Muscle layer of colon (tissue), 2 donors: ENCODE measurements around the gene ZNF626.
"Not testable (repeated sequence)": the region's sequence is repeated elsewhere in the genome, so short reads cannot be mapped to it uniquely, and the experiment has no call there.

Experiments
- H3K27ac ChIP-seq: one replicate; pipeline ENCODE4 v1.7.0; 2013; ENCODE audit warnings: low read depth, mild to moderate bottlenecking, low read length, moderate library complexity
- H3K27me3 ChIP-seq, 2 donors: one replicate each; pipeline ENCODE4 v1.7.0; 2013; ENCODE audit warnings: low read length in 2 of 2, mild to moderate bottlenecking in 2 of 2; ENCODE audit not compliant: insufficient read depth in 2 of 2, control insufficient read depth in 1 of 2
- H3K36me3 ChIP-seq: one replicate; pipeline ENCODE4 v1.7.0; 2013; ENCODE audit warnings: mild to moderate bottlenecking, low read length; ENCODE audit not compliant: insufficient read depth
- H3K4me1 ChIP-seq: one replicate; pipeline ENCODE4 v1.7.0; 2013; ENCODE audit warnings: mild to moderate bottlenecking, low read length; ENCODE audit not compliant: insufficient read depth
- H3K4me3 ChIP-seq, 2 donors: one replicate each; pipeline ENCODE4 v1.7.0; 2013; ENCODE audit warnings: low read length in 2 of 2, low read depth in 1 of 2, mild to moderate bottlenecking in 1 of 2, moderate library complexity in 1 of 2
- H3K9ac ChIP-seq: one replicate; pipeline ENCODE4 v1.7.0; 2013; ENCODE audit warnings: low read length
- H3K9me3 ChIP-seq: one replicate; pipeline ENCODE4 v1.7.0; 2013; ENCODE audit warnings: mild to moderate bottlenecking, low read length
- donor health status: abdominal sarcoma.
- donor health status: Adenocarcinoma of cecum.

The ZNF626 gene

GRCh38 chr19:20661150-20661819, at the start of gene ZNF626:
ZNF626 (minus strand) TSS chr19:20661571; CDS start chr19:20661446, 125 bp downstream.
- Histone ChIP-seq H3K27me3 (no peaks in the 10 kb centered on the region), H3K36me3 (no peaks in the 10 kb centered on the region), H3K4me3 (peak within 1 kb of the TSS; percentile 80 to 93), H3K27ac (peak within 1 kb of the TSS; percentile 64), H3K4me1 (peaks cover 24% of the 10 kb centered on the region), H3K9me3 (no peaks in the 10 kb centered on the region), H3K9ac (peak within 1 kb of the TSS; percentile 90)

DNA sequence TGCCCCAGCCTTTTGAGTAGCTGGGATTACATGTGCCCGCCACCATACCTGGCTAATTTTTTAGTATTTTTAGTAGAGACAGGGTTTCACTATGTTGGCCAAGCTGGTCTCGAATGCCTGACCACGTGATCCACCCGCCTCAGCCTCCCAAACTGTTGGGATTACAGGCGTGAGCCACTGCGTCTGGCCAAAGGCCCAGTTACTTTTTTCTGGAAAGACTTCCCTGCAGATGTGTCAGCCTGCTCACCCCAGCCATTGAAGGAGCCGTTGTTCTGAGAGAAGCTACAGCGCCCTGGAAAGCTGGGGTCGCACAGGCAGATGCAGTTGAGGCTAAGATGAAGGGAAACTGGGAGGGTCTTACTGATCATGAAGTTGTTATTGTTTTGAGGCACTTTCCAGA, 7.9 kb upstream of the ZNF626 start:
- H3K9me3 ChIP-seq: no peaks in the 10 kb centered on the region
- no peaks in the 10 kb centered on the region for H3K36me3 ChIP-seq
- H3K4me3 ChIP-seq: no peak overlapping the region
- H3K9ac ChIP-seq: no peak overlapping the region
- no peaks in the 10 kb centered on the region for H3K27me3 ChIP-seq
- no peak overlapping the region for H3K27ac ChIP-seq
- H3K4me1 ChIP-seq: no peaks in the 10 kb centered on the region

- Histone ChIP-seq H3K4me1 (no peaks in the 10 kb centered on the region), H3K27ac (no peak overlapping the region)
Observed at GRCh38 chr19:20667281-20667680, 5.9 kb upstream of the ZNF626 start.

GRCh38 chr19:20664901-20665781, 3.8 kb upstream of the ZNF626 start:
- Histone ChIP-seq H3K4me1 (peaks cover 6% of the 10 kb centered on the region), H3K27me3 (no peaks in the 10 kb centered on the region), H3K27ac (peak overlapping the region; percentile 23), H3K9me3 (no peaks in the 10 kb centered on the region), H3K4me3 (peak overlapping the region in 1 of 2 donors; percentile 23), H3K36me3 (no peaks in the 10 kb centered on the region), H3K9ac (no peak overlapping the region)

More at GRCh38 chr19:20667281-20667680, 5.9 kb upstream of the ZNF626 start:
- Histone ChIP-seq H3K9me3 (no peaks in the 10 kb centered on the region), H3K27me3 (no peaks in the 10 kb centered on the region), H3K4me3 (no peak overlapping the region), H3K9ac (no peak overlapping the region), H3K36me3 (no peaks in the 10 kb centered on the region)

DNA sequence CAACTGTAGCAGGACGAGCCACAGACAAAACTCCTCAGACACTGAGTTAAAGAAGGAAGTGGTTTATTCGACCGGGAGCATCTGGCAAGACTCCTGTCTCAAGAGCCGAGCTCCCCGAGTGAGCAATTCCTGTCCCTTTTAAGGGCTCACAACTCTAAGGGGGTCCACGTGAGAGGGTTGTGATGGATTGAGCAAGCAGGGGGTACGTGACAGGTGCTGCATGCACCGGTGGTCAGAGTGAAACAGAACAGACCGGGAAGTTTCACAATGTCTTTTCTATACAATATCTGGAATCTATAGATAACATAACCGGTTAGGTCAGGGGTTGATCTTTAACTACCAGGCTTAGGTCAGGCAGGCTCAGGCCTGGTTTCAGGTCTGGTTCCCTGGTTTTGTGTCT, 3.1 kb upstream of the ZNF626 start:
- H3K9me3 ChIP-seq, H3K9ac ChIP-seq, H3K36me3 ChIP-seq, H3K4me3 ChIP-seq, H3K27me3 ChIP-seq: not testable (repeated sequence)
- Histone ChIP-seq H3K27ac (peak overlapping the region; percentile 23), H3K4me1 (peaks cover 13% of the 10 kb centered on the region)

GRCh38 chr19:20662421-20663105, 1.2 kb upstream of the ZNF626 start:
- Histone ChIP-seq H3K9ac (no peak overlapping the region), H3K27me3 (no peaks in the 10 kb centered on the region), H3K36me3 (no peaks in the 10 kb centered on the region), H3K4me3 (no peak overlapping the region), H3K4me1 (peaks cover 24% of the 10 kb centered on the region), H3K27ac (no peak overlapping the region), H3K9me3 (no peaks in the 10 kb centered on the region)

DNA sequence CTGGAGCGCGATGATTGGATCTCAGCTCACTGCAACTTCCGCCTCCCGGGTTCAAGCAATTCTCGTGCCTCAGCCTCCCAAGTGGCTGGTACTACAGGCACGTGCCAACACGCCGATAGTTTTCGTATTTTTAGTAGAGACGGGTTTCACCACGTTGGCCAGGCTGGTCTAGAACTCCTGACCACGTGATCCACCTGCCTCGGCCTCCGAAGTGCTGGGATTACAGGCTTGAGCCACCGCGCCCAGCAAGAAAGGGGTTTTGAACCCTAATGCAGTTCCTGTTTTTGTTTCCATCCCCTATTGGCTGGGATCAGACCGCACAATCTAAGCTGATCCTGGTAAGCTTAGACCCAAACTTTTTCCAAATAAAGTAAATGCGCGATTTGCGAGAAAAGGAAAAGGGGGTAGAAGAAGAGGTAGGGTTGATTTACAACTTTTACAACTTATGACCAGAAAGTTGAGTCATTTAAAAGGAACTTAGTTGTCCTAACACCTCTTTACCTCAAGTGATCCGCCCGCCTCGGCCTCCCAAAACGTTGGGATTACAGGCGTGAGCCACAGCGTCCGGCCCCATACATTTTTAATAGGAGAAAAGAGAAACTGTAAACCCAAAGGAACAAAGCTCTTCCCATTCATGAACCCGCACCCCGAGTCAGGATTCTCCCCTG, 764 bp downstream of the ZNF626 start:
- Histone ChIP-seq H3K27ac (peak overlapping the region; percentile 64), H3K9ac (peak overlapping the region; percentile 90), H3K4me3 (peak overlapping the region; percentile 80 to 93), H3K27me3 (no peaks in the 10 kb centered on the region), H3K36me3 (no peaks in the 10 kb centered on the region), H3K9me3 (no peaks in the 10 kb centered on the region), H3K4me1 (peaks cover 24% of the 10 kb centered on the region)

GRCh38 chr19:20640545-20640944, 20.8 kb downstream of the ZNF626 start:
- H3K36me3 ChIP-seq: peaks cover 23% of the 10 kb centered on the region
- H3K9me3 ChIP-seq: peaks cover 17% of the 10 kb centered on the region
- no peak overlapping the region for H3K4me3 ChIP-seq
- no peak overlapping the region for H3K9ac ChIP-seq
- H3K4me1 ChIP-seq: no peaks in the 10 kb centered on the region
- no peak overlapping the region for H3K27ac ChIP-seq
- H3K27me3 ChIP-seq: no peaks in the 10 kb centered on the region

DNA sequence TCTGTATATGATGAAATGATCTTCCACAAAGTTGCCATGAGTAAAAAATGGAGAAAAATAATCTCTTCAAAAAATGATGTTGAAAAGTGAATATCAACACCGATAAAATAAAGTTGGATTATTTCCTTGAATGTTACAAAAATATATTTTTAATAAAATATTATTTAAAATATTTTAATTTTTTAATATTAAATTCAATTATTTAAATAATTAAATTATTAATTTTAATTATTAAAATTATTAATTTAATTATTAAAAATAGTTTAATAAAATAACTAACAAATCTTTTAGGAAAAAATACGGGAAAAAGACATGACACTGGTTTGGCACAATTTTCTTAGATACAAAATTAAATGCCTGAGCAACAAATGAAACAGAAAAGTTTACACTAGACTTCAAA, 21.3 kb downstream of the ZNF626 start:
- no peaks in the 10 kb centered on the region for H3K27me3 ChIP-seq
- no peak overlapping the region for H3K27ac ChIP-seq
- H3K36me3 ChIP-seq: peaks cover 23% of the 10 kb centered on the region
- no peak overlapping the region for H3K9ac ChIP-seq
- H3K4me1 ChIP-seq: no peaks in the 10 kb centered on the region
- H3K4me3 ChIP-seq: no peak overlapping the region
- H3K9me3 ChIP-seq: peaks cover 18% of the 10 kb centered on the region

DNA sequence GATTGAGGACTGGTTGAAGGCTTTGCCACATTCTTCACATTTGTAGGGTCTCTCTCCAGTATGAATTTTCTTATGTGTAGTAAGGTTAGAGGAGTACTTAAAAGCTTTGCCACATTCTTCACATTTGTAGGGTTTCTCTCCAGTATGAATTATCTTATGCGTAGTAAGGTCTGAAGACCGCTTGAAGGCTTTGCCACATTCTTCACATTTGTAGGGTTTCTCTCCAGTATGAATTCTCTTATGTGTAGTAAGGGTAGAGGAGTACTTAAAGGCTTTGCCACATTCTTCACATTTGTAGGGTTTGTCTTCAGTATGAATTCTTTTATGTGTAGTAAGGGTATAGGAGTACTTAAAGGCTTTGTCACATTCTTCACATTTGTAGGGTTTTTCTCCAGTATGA, 36.8 kb downstream of the ZNF626 start:
- H3K9me3 ChIP-seq: peaks cover 28% of the 10 kb centered on the region
- not testable (repeated sequence) for H3K4me1 ChIP-seq, H3K4me3 ChIP-seq, H3K27me3 ChIP-seq, H3K9ac ChIP-seq, H3K27ac ChIP-seq, H3K36me3 ChIP-seq

GRCh38 chr19:20616071-20616470, 45.3 kb downstream of the ZNF626 start:
- H3K36me3 ChIP-seq: no peaks in the 10 kb centered on the region
- H3K4me3 ChIP-seq: no peak overlapping the region
- H3K9me3 ChIP-seq: no peaks in the 10 kb centered on the region
- H3K27ac ChIP-seq: no peak overlapping the region
- H3K27me3 ChIP-seq: no peaks in the 10 kb centered on the region
- no peak overlapping the region for H3K9ac ChIP-seq
- H3K4me1 ChIP-seq: no peaks in the 10 kb centered on the region
